ENCODE data around the gene ERICH2.

- TF ChIP-seq GABPA (IDR thresholded peaks at IDR 0.05; ENCODE audit: low read depth) = no peak
- TF ChIP-seq EP300 (IDR thresholded peaks at IDR 0.05; ENCODE audit: borderline replicate concordance in 1 of 2, low read depth in 1 of 2, low read length in 1 of 2) = no peak
- TF ChIP-seq ELF1 (IDR thresholded peaks at IDR 0.05) = no peak
- no peak for TF ChIP-seq SMC3 (IDR thresholded peaks at IDR 0.05; ENCODE audit: low read depth, low read length)
- TF ChIP-seq PBX3 (IDR thresholded peaks at IDR 0.05) = no peak
- TF ChIP-seq CTCF (IDR thresholded peaks at IDR 0.05) = no peak
- TF ChIP-seq, protein P1, sequence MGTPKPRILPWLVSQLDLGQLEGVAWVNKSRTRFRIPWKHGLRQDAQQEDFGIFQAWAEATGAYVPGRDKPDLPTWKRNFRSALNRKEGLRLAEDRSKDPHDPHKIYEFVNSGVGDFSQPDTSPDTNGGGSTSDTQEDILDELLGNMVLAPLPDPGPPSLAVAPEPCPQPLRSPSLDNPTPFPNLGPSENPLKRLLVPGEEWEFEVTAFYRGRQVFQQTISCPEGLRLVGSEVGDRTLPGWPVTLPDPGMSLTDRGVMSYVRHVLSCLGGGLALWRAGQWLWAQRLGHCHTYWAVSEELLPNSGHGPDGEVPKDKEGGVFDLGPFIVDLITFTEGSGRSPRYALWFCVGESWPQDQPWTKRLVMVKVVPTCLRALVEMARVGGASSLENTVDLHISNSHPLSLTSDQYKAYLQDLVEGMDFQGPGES (IDR thresholded peaks at IDR 0.05; ENCODE audit: low read depth, low read length) = no peak
- TF ChIP-seq MAX (IDR thresholded peaks at IDR 0.05; ENCODE audit: low read depth) = no peak
- no peak for TF ChIP-seq RFX5 (IDR thresholded peaks at IDR 0.05; ENCODE audit: low read length)
- TF ChIP-seq RAD21 (IDR thresholded peaks at IDR 0.05; ENCODE audit: low read length) = no peak
- no peak for TF ChIP-seq TAF1 (IDR thresholded peaks at IDR 0.05; ENCODE audit: borderline replicate concordance, low read depth, low read length)
- no peak for TF ChIP-seq POLR2AphosphoS5 (IDR thresholded peaks at IDR 0.05; ENCODE audit: low read depth, low read length)
- TF ChIP-seq, protein P2, sequence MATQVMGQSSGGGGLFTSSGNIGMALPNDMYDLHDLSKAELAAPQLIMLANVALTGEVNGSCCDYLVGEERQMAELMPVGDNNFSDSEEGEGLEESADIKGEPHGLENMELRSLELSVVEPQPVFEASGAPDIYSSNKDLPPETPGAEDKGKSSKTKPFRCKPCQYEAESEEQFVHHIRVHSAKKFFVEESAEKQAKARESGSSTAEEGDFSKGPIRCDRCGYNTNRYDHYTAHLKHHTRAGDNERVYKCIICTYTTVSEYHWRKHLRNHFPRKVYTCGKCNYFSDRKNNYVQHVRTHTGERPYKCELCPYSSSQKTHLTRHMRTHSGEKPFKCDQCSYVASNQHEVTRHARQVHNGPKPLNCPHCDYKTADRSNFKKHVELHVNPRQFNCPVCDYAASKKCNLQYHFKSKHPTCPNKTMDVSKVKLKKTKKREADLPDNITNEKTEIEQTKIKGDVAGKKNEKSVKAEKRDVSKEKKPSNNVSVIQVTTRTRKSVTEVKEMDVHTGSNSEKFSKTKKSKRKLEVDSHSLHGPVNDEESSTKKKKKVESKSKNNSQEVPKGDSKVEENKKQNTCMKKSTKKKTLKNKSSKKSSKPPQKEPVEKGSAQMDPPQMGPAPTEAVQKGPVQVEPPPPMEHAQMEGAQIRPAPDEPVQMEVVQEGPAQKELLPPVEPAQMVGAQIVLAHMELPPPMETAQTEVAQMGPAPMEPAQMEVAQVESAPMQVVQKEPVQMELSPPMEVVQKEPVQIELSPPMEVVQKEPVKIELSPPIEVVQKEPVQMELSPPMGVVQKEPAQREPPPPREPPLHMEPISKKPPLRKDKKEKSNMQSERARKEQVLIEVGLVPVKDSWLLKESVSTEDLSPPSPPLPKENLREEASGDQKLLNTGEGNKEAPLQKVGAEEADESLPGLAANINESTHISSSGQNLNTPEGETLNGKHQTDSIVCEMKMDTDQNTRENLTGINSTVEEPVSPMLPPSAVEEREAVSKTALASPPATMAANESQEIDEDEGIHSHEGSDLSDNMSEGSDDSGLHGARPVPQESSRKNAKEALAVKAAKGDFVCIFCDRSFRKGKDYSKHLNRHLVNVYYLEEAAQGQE (IDR thresholded peaks at IDR 0.05; ENCODE audit: low read depth, low read length) = no peak
- no peak for TF ChIP-seq EZH2phosphoT487 (IDR thresholded peaks at IDR 0.05; ENCODE audit: borderline replicate concordance, low read depth)
Observed at GRCh38 chr2:170742896-170743529, 27.2 kb upstream of the ERICH2 start.

Measured in SK-N-SH (cell line).